Gastroesophageal sphincter (tissue), 3 donors: ENCODE results near the gene MRGPRE.

Experiments
- CTCF ChIP-seq, 4 experiments: fragments of 200-600 bp in 2 of 4; fragments of 450-650 bp in 2 of 4; sonication (generic) in 1 of 4; IDR thresholded peaks; one replicate each; pipeline ENCODE4 v1.5.1; 2017 to 2019; ENCODE audit warnings: antibody characterized with exemption in 4 of 4, mild to moderate bottlenecking in 2 of 4, moderate library complexity in 2 of 4
- EP300 ChIP-seq: sonication (generic); formaldehyde crosslinking; IDR thresholded peaks from one replicate; pipeline ENCODE4 v1.6.1; 2017; ENCODE audit warnings: antibody characterized with exemption, mild to moderate bottlenecking
- POLR2A ChIP-seq, 2 donors: fragments of 450-650 bp; IDR thresholded peaks; one replicate each; pipeline ENCODE4 v1.6.1; 2017; ENCODE audit warnings: antibody characterized with exemption in 2 of 2, mild to moderate bottlenecking in 2 of 2, moderate library complexity in 1 of 2

GRCh38 chr11:3225826-3226750 is 6.1 kb downstream of the MRGPRE start:
- TF ChIP-seq EP300 (no peak), CTCF (IDR thresholded peaks at IDR 0.05) (no peak), POLR2A (IDR thresholded peaks at IDR 0.05) (no peak)
